ENCODE data around the gene OTOA.

GRCh38 chr16:21663889-21664647 lies at the start of gene OTOA:
- no peak for TF ChIP-seq POLR2A (IDR thresholded peaks at IDR 0.05)
- TF ChIP-seq CTCF (IDR thresholded peaks at IDR 0.05): no peak
